Hepatocyte (in vitro differentiated cells): ENCODE measurements around the gene BAG5. TPM values are rescaled to one million over a fixed set of nuclear protein-coding genes. Genes with fewer than 3 reads are reported as not detected.

Source experiments
- DNase-seq: peaks from one replicate; pipeline ENCODE4 v3.0.0-alpha.2; 2016; ENCODE audit warnings: low spot score
- H2AFZ ChIP-seq: fragments of 200-600 bp; sonication (generic); 2 replicates; pipeline ENCODE4 v1.6.0; 2016; ENCODE audit warnings: antibody characterized with exemption, mild to moderate bottlenecking
- H3K27ac ChIP-seq: fragments of 200-600 bp; sonication (generic); 2 replicates; pipeline ENCODE4 v1.5.1; 2016; ENCODE audit warnings: mild to moderate bottlenecking
- H3K27me3 ChIP-seq: fragments of 200-600 bp; sonication (generic); 2 replicates; pipeline ENCODE4 v1.6.1; 2016
- H3K36me3 ChIP-seq: fragments of 200-600 bp; sonication (generic); replicated peaks from 2 replicates; pipeline ENCODE4 v1.5.1; 2016; ENCODE audit warnings: low read depth; ENCODE audit not compliant: insufficient read depth
- H3K4me1 ChIP-seq: fragments of 200-600 bp; sonication (generic); 2 replicates; pipeline ENCODE4 v1.5.1; 2016; ENCODE audit warnings: mild to moderate bottlenecking, moderate library complexity; ENCODE audit not compliant: insufficient read depth
- H3K4me2 ChIP-seq: fragments of 200-600 bp; sonication (generic); 2 replicates; pipeline ENCODE4 v1.6.0; 2016
- H3K4me3 ChIP-seq: fragments of 200-600 bp; sonication (generic); 2 replicates; pipeline ENCODE4 v1.5.1; 2016; ENCODE audit warnings: mild to moderate bottlenecking
- H3K79me2 ChIP-seq: fragments of 200-600 bp; sonication (generic); 2 replicates; pipeline ENCODE4 v1.6.0; 2017; ENCODE audit warnings: mild to moderate bottlenecking
- H3K9me2 ChIP-seq: fragments of 200-600 bp; sonication (generic); replicated peaks from 2 replicates; pipeline ENCODE4 v1.6.0; 2017; ENCODE audit warnings: mild to moderate bottlenecking; ENCODE audit not compliant: insufficient read depth
- H3K9me3 ChIP-seq: fragments of 200-600 bp; sonication (generic); 2 replicates; pipeline ENCODE4 v1.5.1; 2016; ENCODE audit warnings: low read depth, mild to moderate bottlenecking
- H4K20me1 ChIP-seq: fragments of 200-600 bp; sonication (generic); 2 replicates; pipeline ENCODE4 v1.6.0; 2016; ENCODE audit warnings: mild to moderate bottlenecking; ENCODE audit not compliant: insufficient read depth, poor library complexity, severe bottlenecking
- CTCF ChIP-seq: fragments of 200-600 bp; sonication (generic); IDR thresholded peaks from 2 replicates; pipeline ENCODE4 v1.5.1; 2016; ENCODE audit warnings: antibody characterized with exemption, mild to moderate bottlenecking; ENCODE audit not compliant: poor library complexity
- EZH2 ChIP-seq: fragments of 200-600 bp; sonication (generic); IDR thresholded peaks from 2 replicates; pipeline ENCODE4 v1.6.1; 2016; ENCODE audit warnings: antibody characterized with exemption, mild to moderate bottlenecking, borderline replicate concordance
- EZH2phosphoT487 ChIP-seq: fragments of 200-600 bp; sonication (generic); IDR thresholded peaks from one replicate; pipeline ENCODE4 v1.6.1; 2018; ENCODE audit warnings: antibody characterized with exemption, mild to moderate bottlenecking, low read depth, moderate library complexity; ENCODE audit not compliant: unreplicated experiment, severe bottlenecking
- WGBS: methylation state at CpG from one replicate; pipeline ENCODE4 v1.1.6; 2016; ENCODE audit warnings: low lambda C conversion rate; ENCODE audit errors: missing lambda C conversion rate; 5-methylcytosine and 5-hydroxymethylcytosine counted together
- polyA plus RNA-seq: library from polyadenylated mRNA; unstranded; fragments of >200 nt; fragmentation: Nextera tagmentation; extraction: Ambion mirVana; gene quantifications from 2 replicates; pipeline ENCODE4 v1.2.1, GENCODE V29; 2016
- total RNA-seq: library from RNA; depleted of rRNA; stranded (reverse); fragments of >200 nt; gene quantifications from 2 replicates; pipeline ENCODE4 v1.2.3, GENCODE V29; 2014

BAG5 gene
- total and polyA plus RNA-seq, 2 experiments from 2014 or later = 13.9 to 27.4 TPM

- H3K9me2 ChIP-seq = no peaks in the 10 kb centered on the region
- H3K9me3 ChIP-seq = no peaks in the 10 kb centered on the region
- 95% methylated on average over 15 of the region's 15 CpGs for whole genome bisulfite sequencing
- H3K27me3 ChIP-seq = no peaks in the 10 kb centered on the region
- peaks cover 41% of the 10 kb centered on the region for H3K79me2 ChIP-seq
- H4K20me1 ChIP-seq = no peaks in the 10 kb centered on the region
- no peak overlapping the region for H2AFZ ChIP-seq
- no peak for DNase-seq
- H3K4me3 ChIP-seq = no peak overlapping the region
- H3K4me2 ChIP-seq = no peak overlapping the region
- no peak overlapping the region for H3K27ac ChIP-seq
- TF ChIP-seq EZH2 (no peak), EZH2phosphoT487 (no peak), CTCF (no peak)
- H3K4me1 ChIP-seq = peaks cover 22% of the 10 kb centered on the region
- H3K36me3 ChIP-seq = no peaks in the 10 kb centered on the region
These were observed 30.8 kb downstream of the BAG5 start for GRCh38 chr14:103531421-103532215.

DNA sequence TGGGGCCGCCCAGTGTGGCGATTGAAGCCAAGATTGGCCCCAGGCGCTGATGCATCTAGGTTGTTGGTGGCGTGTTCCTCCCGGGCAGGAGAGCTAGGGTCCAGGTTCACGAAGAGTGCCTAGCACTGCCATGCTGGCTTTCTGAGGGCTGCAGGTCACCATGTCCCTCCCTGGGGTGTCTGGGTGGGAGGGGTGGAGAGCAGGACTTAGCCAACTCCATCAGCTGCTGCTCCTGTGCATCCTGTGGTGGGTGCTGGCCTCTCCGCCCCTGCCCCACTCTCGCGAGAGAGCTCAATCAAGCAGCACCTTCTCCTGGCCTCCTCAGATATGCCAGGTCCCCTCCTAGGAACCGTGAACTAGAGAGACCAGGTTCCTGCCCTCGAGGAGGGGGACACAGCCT is 31.6 kb downstream of the BAG5 start:
- 95% methylated on average over 11 of the region's 11 CpGs for WGBS
- Histone ChIP-seq H3K9me3 (no peaks in the 10 kb centered on the region), H3K4me2 (peak overlapping the region; percentile 97), H3K27me3 (no peaks in the 10 kb centered on the region), H3K4me1 (peaks cover 30% of the 10 kb centered on the region), H3K36me3 (no peaks in the 10 kb centered on the region), H3K4me3 (no peak overlapping the region), H4K20me1 (no peaks in the 10 kb centered on the region), H3K27ac (no peak overlapping the region), H3K79me2 (peaks cover 41% of the 10 kb centered on the region), H3K9me2 (no peaks in the 10 kb centered on the region), H2AFZ (no peak overlapping the region)
- DNase-seq = no peak
- TF ChIP-seq EZH2phosphoT487 = no peak
- no peak for TF ChIP-seq EZH2
- no peak for TF ChIP-seq CTCF

- no peak overlapping the region for H3K27ac ChIP-seq
- H3K4me2 ChIP-seq = peak overlapping the region; percentile 97
- 65% methylated on average over 7 of the region's 7 CpGs for WGBS
- no peaks in the 10 kb centered on the region for H3K27me3 ChIP-seq
- no peaks in the 10 kb centered on the region for H3K36me3 ChIP-seq
- no peak for DNase-seq
- no peaks in the 10 kb centered on the region for H4K20me1 ChIP-seq
- peaks cover 32% of the 10 kb centered on the region for H3K4me1 ChIP-seq
- no peaks in the 10 kb centered on the region for H3K9me2 ChIP-seq
- no peak overlapping the region for H2AFZ ChIP-seq
- no peak for TF ChIP-seq EZH2phosphoT487
- TF ChIP-seq EZH2 = no peak
- no peak for TF ChIP-seq CTCF
- no peak overlapping the region for H3K4me3 ChIP-seq
- H3K79me2 ChIP-seq = peaks cover 41% of the 10 kb centered on the region
- no peaks in the 10 kb centered on the region for H3K9me3 ChIP-seq
These were observed 32.1 kb downstream of the BAG5 start for GRCh38 chr14:103530390-103530789.
